Smooth muscle cell (in vitro differentiated cells): Measurements from ENCODE around the gene COL25A1. TPM values are rescaled to one million over a fixed set of nuclear protein-coding genes. Genes with fewer than 3 reads are reported as not detected.
"Not testable (repeated sequence)": the region's sequence is repeated elsewhere in the genome, so short reads cannot be mapped to it uniquely, and the experiment has no call there.

ENCODE experiments used
- DNase-seq: peaks from one replicate; lab custom pipeline; 2025; ENCODE audit not compliant: unreplicated experiment; lab: John Stamatoyannopoulos, UW
- H2AFZ ChIP-seq: fragments of 200-600 bp; sonication (generic); 2 replicates; pipeline ENCODE4 v1.6.0; 2016; ENCODE audit warnings: antibody characterized with exemption, low read depth, mild to moderate bottlenecking
- H3F3A ChIP-seq: fragments of 200-600 bp; sonication (generic); 2 replicates; pipeline ENCODE4 v1.6.0; 2017; ENCODE audit warnings: antibody characterized with exemption, low read depth
- H3K27ac ChIP-seq: fragments of 200-600 bp; sonication (generic); 2 replicates; pipeline ENCODE4 v1.5.1; 2016; ENCODE audit warnings: low read depth, mild to moderate bottlenecking
- H3K27me3 ChIP-seq: fragments of 200-600 bp; sonication (generic); 2 replicates; pipeline ENCODE4 v1.6.1; 2016; ENCODE audit warnings: low read depth, mild to moderate bottlenecking
- H3K36me3 ChIP-seq: fragments of 200-600 bp; sonication (generic); 2 replicates; pipeline ENCODE4 v1.5.1; 2016; ENCODE audit warnings: low read depth
- H3K4me1 ChIP-seq: fragments of 200-600 bp; sonication (generic); 2 replicates; pipeline ENCODE4 v1.5.1; 2016; ENCODE audit warnings: low read depth
- H3K4me2 ChIP-seq: fragments of 200-600 bp; sonication (generic); 2 replicates; pipeline ENCODE4 v1.6.0; 2016; ENCODE audit warnings: mild to moderate bottlenecking
- H3K4me3 ChIP-seq: fragments of 200-600 bp; sonication (generic); 2 replicates; pipeline ENCODE4 v1.5.1; 2016; ENCODE audit warnings: mild to moderate bottlenecking
- H3K79me2 ChIP-seq: fragments of 200-600 bp; sonication (generic); 2 replicates; pipeline ENCODE4 v1.6.0; 2016; ENCODE audit warnings: low read depth, mild to moderate bottlenecking
- H3K9ac ChIP-seq: fragments of 200-600 bp; sonication (generic); 2 replicates; pipeline ENCODE4 v1.6.0; 2016; ENCODE audit warnings: low read depth
- H3K9me3 ChIP-seq: fragments of 200-600 bp; sonication (generic); replicated peaks from 2 replicates; pipeline ENCODE4 v1.5.1; 2016; ENCODE audit warnings: low read depth
- H4K20me1 ChIP-seq: fragments of 200-600 bp; sonication (generic); 2 replicates; pipeline ENCODE4 v1.6.0; 2016; ENCODE audit warnings: low read depth
- CTCF ChIP-seq: fragments of 200-600 bp; sonication (generic); IDR thresholded peaks from 2 replicates; pipeline ENCODE4 v1.5.1; 2017; ENCODE audit warnings: borderline replicate concordance, mild to moderate bottlenecking, antibody characterized with exemption; ENCODE audit not compliant: insufficient read depth, poor library complexity, severe bottlenecking
- WGBS: methylation state at CpG from one replicate; pipeline ENCODE4 v1.1.7; 2016; ENCODE audit warnings: low lambda C conversion rate; 5-methylcytosine and 5-hydroxymethylcytosine counted together
- polyA plus RNA-seq: library from polyadenylated mRNA; unstranded; fragments of >200 nt; fragmentation: Nextera tagmentation; extraction: Ambion mirVana; gene quantifications from 2 replicates; pipeline ENCODE4 v1.2.1, GENCODE V29; 2016
- total RNA-seq: library from RNA; depleted of rRNA; stranded (reverse); fragments of >200 nt; gene quantifications from 2 replicates; pipeline ENCODE4 v1.2.3, GENCODE V29; 2014

COL25A1 gene
- total and polyA plus RNA-seq, 2 experiments from 2014 or later, result 2.9 to 4.7 TPM

GRCh38 chr4:109072595-109072994, 229.9 kb downstream of the COL25A1 start:
- DNase-seq, result no peak
- H2AFZ ChIP-seq, result no peak overlapping the region
- 71% methylated on average over 2 of the region's 2 CpGs for WGBS
- no peaks in the 10 kb centered on the region for H3K36me3 ChIP-seq
- no peak overlapping the region for H3K9ac ChIP-seq
- no peaks in the 10 kb centered on the region for H4K20me1 ChIP-seq
- no peak overlapping the region for H3K4me2 ChIP-seq
- no peak overlapping the region for H3K4me3 ChIP-seq
- H3K9me3 ChIP-seq, result no peaks in the 10 kb centered on the region
- TF ChIP-seq CTCF, result no peak
- H3K27me3 ChIP-seq, result no peaks in the 10 kb centered on the region
- no peaks in the 10 kb centered on the region for H3K79me2 ChIP-seq
- H3F3A ChIP-seq, result no peaks in the 10 kb centered on the region
- no peaks in the 10 kb centered on the region for H3K4me1 ChIP-seq
- no peak overlapping the region for H3K27ac ChIP-seq

GRCh38 chr4:109070677-109071076, 231.8 kb downstream of the COL25A1 start:
- WGBS, result 88% methylated on average over 7 of the region's 7 CpGs
- not testable (repeated sequence) for H3K9me3 ChIP-seq, H3K9ac ChIP-seq, DNase-seq, H3K27me3 ChIP-seq, H3K36me3 ChIP-seq, H3K4me1 ChIP-seq, H3F3A ChIP-seq, H3K4me2 ChIP-seq, H3K4me3 ChIP-seq, H3K27ac ChIP-seq, H2AFZ ChIP-seq, H3K79me2 ChIP-seq, H4K20me1 ChIP-seq

- Histone ChIP-seq H3K79me2 (no peaks in the 10 kb centered on the region), H3K4me2 (no peak overlapping the region), H2AFZ (peak overlapping the region; percentile 43), H3K36me3 (no peaks in the 10 kb centered on the region), H3K9me3 (no peaks in the 10 kb centered on the region), H3K27ac (no peak overlapping the region), H4K20me1 (no peaks in the 10 kb centered on the region), H3K9ac (no peak overlapping the region), H3K27me3 (no peaks in the 10 kb centered on the region), H3K4me1 (no peaks in the 10 kb centered on the region), H3F3A (no peaks in the 10 kb centered on the region), H3K4me3 (no peak overlapping the region)
- 90% methylated on average over 4 of the region's 4 CpGs for WGBS
- no peak for TF ChIP-seq CTCF
- DNase-seq, result no peak
These were observed 234.8 kb downstream of the COL25A1 start for GRCh38 chr4:109067508-109068235.

- Histone ChIP-seq H3K4me1 (no peaks in the 10 kb centered on the region), H4K20me1 (no peaks in the 10 kb centered on the region), H3K36me3 (no peaks in the 10 kb centered on the region), H3K9ac (no peak overlapping the region), H3K4me2 (peak overlapping the region; percentile 6), H3K27ac (no peak overlapping the region), H3K79me2 (no peaks in the 10 kb centered on the region), H3K4me3 (no peak overlapping the region), H3K27me3 (no peaks in the 10 kb centered on the region), H3K9me3 (no peaks in the 10 kb centered on the region), H3F3A (no peaks in the 10 kb centered on the region), H2AFZ (peak overlapping the region; percentile 24)
- 49% methylated on average over 4 of the region's 4 CpGs for WGBS
- DNase-seq, result no peak
- TF ChIP-seq CTCF, result no peak
These were observed 237.5 kb downstream of the COL25A1 start for GRCh38 chr4:109065006-109065405.
